Measurements from ENCODE around the gene KCNQ1. TPM values are rescaled to one million over a fixed set of nuclear protein-coding genes. Genes with fewer than 3 reads are reported as not detected.

The KCNQ1 gene
- total and polyA plus RNA-seq, 2 of the 13 experiments (the other 11 are each of a cell fraction or from before 2014, with no cell fraction given) = 0.02 to 0.08 TPM

DNA sequence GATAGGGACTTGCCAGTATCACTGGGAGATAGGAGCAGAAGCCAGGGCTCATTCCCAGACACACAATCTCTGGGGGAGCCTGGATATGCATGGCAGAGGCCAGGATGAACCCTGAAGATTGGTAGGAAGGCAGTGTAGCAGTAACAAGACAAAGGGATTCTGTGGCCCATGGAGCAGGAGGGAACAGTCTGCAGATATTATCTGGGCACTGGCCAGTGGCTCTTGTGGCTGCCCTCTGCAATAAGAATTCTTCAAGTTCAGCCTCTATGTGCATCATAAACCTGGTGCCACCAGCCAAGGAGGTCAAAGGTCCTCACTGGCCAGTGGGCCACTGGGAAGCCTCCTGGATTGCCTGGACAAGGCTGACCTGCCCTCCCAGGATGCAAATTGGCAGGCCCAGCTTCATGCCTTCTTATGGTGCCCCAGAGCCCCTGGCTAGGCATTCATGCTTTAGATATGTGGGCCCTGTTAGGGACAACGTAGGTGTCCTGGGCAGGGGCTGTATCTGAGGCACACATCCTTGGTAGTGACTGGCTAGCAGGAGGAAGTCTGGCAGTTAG lies 225.8 kb downstream of the KCNQ1 start:
- intact Hi-C loops (cut with micrococcal nuclease; ENCODE audit: unreplicated experiment) = no loop called here
- Histone ChIP-seq H3K9me3 (ENCODE audit: low read length) (no peaks in the 10 kb centered on the region), H3K27me3 (ENCODE audit: control insufficient read depth in 1 of 2, insufficient read depth in 2 of 2, low read length in 2 of 2) (no peaks in the 10 kb centered on the region), H3K9ac (ENCODE audit: insufficient read depth, low read depth, low read length) (no peak overlapping the region), H3K27ac (ENCODE audit: extremely low read length, insufficient read depth, low read length) (no peak overlapping the region), H3K4me3 (replicated peaks in 1 of 3; ENCODE audit: insufficient read depth in 1 of 3, low read depth in 2 of 3, low read length in 3 of 3) (no peak overlapping the region), H3K4me1 (ENCODE audit: insufficient read depth, low read length) (peaks cover 97% of the 10 kb centered on the region), H4K20me1 (ENCODE audit: insufficient read depth, low read length) (peaks cover 99% of the 10 kb centered on the region), H2AFZ (ENCODE audit: low read length) (no peak overlapping the region), H3K79me2 (ENCODE audit: insufficient read depth, low read length) (peaks cover 98% of the 10 kb centered on the region), H3K4me2 (ENCODE audit: low read depth, low read length) (no peak overlapping the region), H3K36me3 (replicated peaks in 1 of 2; ENCODE audit: control insufficient read depth in 1 of 2, insufficient read depth in 2 of 2, low read length in 2 of 2) (peaks cover 35 to 92% of the 10 kb centered on the region in 2 experiments)
- 100% methylated on average over 1 of the region's 1 CpG for WGBS (ENCODE audit: low lambda C conversion rate)
- TF ChIP-seq MAFF (IDR thresholded peaks at IDR 0.05; ENCODE audit: low read depth, low read length) (no peak), PHF20 (CRISPR knock-in tag; IDR thresholded peaks at IDR 0.05) (no peak), ZNF260 (CRISPR knock-in tag; IDR thresholded peaks at IDR 0.05; ENCODE audit: borderline replicate concordance, low read depth) (no peak), AGO2 (optimal IDR thresholded peaks at IDR 0.05; ENCODE audit: low read depth, low read length) (peak; percentile 62), ZNF343 (CRISPR knock-in tag; IDR thresholded peaks at IDR 0.05) (no peak), MAF1 (CRISPR knock-in tag; IDR thresholded peaks at IDR 0.05; ENCODE audit: borderline replicate concordance) (no peak)
- TF ChIP-seq, protein P1, sequence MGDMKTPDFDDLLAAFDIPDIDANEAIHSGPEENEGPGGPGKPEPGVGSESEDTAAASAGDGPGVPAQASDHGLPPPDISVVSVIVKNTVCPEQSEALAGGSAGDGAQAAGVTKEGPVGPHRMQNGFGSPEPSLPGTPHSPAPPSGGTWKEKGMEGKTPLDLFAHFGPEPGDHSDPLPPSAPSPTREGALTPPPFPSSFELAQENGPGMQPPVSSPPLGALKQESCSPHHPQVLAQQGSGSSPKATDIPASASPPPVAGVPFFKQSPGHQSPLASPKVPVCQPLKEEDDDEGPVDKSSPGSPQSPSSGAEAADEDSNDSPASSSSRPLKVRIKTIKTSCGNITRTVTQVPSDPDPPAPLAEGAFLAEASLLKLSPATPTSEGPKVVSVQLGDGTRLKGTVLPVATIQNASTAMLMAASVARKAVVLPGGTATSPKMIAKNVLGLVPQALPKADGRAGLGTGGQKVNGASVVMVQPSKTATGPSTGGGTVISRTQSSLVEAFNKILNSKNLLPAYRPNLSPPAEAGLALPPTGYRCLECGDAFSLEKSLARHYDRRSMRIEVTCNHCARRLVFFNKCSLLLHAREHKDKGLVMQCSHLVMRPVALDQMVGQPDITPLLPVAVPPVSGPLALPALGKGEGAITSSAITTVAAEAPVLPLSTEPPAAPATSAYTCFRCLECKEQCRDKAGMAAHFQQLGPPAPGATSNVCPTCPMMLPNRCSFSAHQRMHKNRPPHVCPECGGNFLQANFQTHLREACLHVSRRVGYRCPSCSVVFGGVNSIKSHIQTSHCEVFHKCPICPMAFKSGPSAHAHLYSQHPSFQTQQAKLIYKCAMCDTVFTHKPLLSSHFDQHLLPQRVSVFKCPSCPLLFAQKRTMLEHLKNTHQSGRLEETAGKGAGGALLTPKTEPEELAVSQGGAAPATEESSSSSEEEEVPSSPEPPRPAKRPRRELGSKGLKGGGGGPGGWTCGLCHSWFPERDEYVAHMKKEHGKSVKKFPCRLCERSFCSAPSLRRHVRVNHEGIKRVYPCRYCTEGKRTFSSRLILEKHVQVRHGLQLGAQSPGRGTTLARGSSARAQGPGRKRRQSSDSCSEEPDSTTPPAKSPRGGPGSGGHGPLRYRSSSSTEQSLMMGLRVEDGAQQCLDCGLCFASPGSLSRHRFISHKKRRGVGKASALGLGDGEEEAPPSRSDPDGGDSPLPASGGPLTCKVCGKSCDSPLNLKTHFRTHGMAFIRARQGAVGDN (CRISPR knock-in tag; IDR thresholded peaks at IDR 0.05) = 0 out of 2 replicates have a peak, but pooled peaks have one; percentile 14
- ATAC-seq (no peak), FAIRE-seq (no peak), DNase-seq (ENCODE audit: low spot score) (no peak)
- in situ Hi-C loops (cut with HindIII; ENCODE audit: extremely low pct_ligation_motif_present, low pct_unique_long_range_greater_than_20kb) = no loop called here
- ChIA-PET POLR2A (interaction anchor here (0.7 to 1.1 kb wide), 2 partner anchors 111 to 635 kb away, joined by 3 read pairs; no protein-coding TSS in a partner anchor), CTCF (ENCODE audit: low intra/inter-chr PET ratio, low total read pairs) (no interaction called here)
- BruUV-seq (replicated peaks) = no TSS peak

Measured in HepG2 (cell line).